Uterus (tissue), 4 donors: Measurements from ENCODE around the gene AVL9. TPM values are rescaled to one million over a fixed set of nuclear protein-coding genes. Genes with fewer than 3 reads are reported as not detected.
"Not testable (repeated sequence)": the region's sequence is repeated elsewhere in the genome, so short reads cannot be mapped to it uniquely, and the experiment has no call there.

Experiments
- DNase-seq, 2 donors: peaks; one replicate each; pipeline ENCODE4 v3.0.0-alpha.2; 2019 to 2020
- H3K27ac ChIP-seq, 2 donors: fragments of 200-600 bp; sonication (generic); 1 replicate in 1 of 2; 2 replicates in 1 of 2; pipeline ENCODE4 v1.5.1; 2016 to 2018
- H3K27me3 ChIP-seq, 2 donors: fragments of 200-600 bp; sonication (generic); one replicate each; pipeline ENCODE4 v1.5.1; 2018 to 2019; ENCODE audit warnings: control low read depth in 1 of 2
- H3K36me3 ChIP-seq, 2 donors: fragments of 200-600 bp; sonication (generic); one replicate each; pipeline ENCODE4 v1.5.1; 2019; ENCODE audit warnings: control low read depth in 1 of 2
- H3K4me1 ChIP-seq, 2 donors: fragments of 200-600 bp; sonication (generic); one replicate each; pipeline ENCODE4 v1.5.1; 2018 to 2019; ENCODE audit warnings: control low read depth in 1 of 2
- H3K4me3 ChIP-seq, 2 donors: fragments of 200-600 bp; sonication (generic); 1 replicate in 1 of 2; 2 replicates in 1 of 2; pipeline ENCODE4 v1.5.1; 2018 to 2019; ENCODE audit warnings: mild to moderate bottlenecking in 1 of 2
- H3K9me3 ChIP-seq, 2 donors: fragments of 200-600 bp; sonication (generic); one replicate each; pipeline ENCODE4 v1.5.1; 2019; ENCODE audit warnings: control low read depth in 1 of 2
- POLR2A ChIP-seq, 2 donors: fragments of 450-650 bp; IDR thresholded peaks; one replicate each; pipeline ENCODE4 v1.6.1; 2016; ENCODE audit warnings: antibody characterized with exemption in 2 of 2, mild to moderate bottlenecking in 1 of 2, moderate library complexity in 1 of 2
- intact Hi-C: fragments of 100-400 bp; cut with DNase I; formaldehyde crosslinking; loops from one replicate; pipeline ENCODE4 v1.15.1; 2023; ENCODE audit warnings: low total_unique reads
- total RNA-seq, 4 donors: library from RNA; depleted of rRNA in 3 of 4; stranded (reverse); fragments of >200 nt in 3 of 4; gene quantifications; one replicate each; pipeline versions ENCODE4 v1.1.0 to v1.2.4, GENCODE V29; 2014 to 2023
- TF ChIP-seq, protein P1 (sequence below), 4 experiments: fragments of 200-600 bp in 2 of 4; fragments of 450-650 bp in 2 of 4; sonication (generic) in 2 of 4; IDR thresholded peaks; one replicate each; pipeline ENCODE4 v1.5.1; 2016 to 2019; ENCODE audit warnings: antibody characterized with exemption in 4 of 4, mild to moderate bottlenecking in 2 of 4, moderate library complexity in 1 of 4
- donor health status: DM: yes; HTN: yes; CAD: no.

AVL9 gene
- total RNA-seq, 4 donors from 2014 or later = 34.7 to 50.0 (median 38.5) TPM

DNA sequence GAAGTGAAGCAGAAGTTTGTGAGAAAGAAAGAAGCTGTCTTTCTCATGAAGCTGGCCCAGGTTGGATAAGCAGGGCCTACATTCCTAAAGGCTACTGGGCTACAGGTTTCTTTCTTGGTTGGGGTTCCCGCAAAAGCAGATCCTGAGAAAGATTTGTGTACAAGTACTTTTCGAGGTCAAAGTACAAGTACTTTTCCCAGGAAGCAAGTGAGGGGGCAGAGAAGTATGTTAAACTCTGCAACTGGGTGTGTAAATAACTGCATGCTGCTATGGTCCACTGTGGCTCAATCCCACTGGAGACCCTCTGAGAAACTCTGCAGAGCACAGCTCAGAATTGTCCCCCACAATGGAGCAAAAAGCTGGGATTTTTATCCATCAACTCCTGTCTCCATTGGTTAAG, 33.8 kb upstream of the AVL9 start:
- H3K27me3 ChIP-seq = no peaks in the 10 kb centered on the region
- H3K36me3 ChIP-seq = no peaks in the 10 kb centered on the region
- H3K27ac ChIP-seq = no peak overlapping the region
- TF ChIP-seq, protein P1, sequence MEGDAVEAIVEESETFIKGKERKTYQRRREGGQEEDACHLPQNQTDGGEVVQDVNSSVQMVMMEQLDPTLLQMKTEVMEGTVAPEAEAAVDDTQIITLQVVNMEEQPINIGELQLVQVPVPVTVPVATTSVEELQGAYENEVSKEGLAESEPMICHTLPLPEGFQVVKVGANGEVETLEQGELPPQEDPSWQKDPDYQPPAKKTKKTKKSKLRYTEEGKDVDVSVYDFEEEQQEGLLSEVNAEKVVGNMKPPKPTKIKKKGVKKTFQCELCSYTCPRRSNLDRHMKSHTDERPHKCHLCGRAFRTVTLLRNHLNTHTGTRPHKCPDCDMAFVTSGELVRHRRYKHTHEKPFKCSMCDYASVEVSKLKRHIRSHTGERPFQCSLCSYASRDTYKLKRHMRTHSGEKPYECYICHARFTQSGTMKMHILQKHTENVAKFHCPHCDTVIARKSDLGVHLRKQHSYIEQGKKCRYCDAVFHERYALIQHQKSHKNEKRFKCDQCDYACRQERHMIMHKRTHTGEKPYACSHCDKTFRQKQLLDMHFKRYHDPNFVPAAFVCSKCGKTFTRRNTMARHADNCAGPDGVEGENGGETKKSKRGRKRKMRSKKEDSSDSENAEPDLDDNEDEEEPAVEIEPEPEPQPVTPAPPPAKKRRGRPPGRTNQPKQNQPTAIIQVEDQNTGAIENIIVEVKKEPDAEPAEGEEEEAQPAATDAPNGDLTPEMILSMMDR (IDR thresholded peaks at IDR 0.05) = no peak
- no peak for TF ChIP-seq POLR2A (IDR thresholded peaks at IDR 0.05)
- intact Hi-C loops = no loop called here
- H3K4me3 ChIP-seq = no peak overlapping the region
- DNase-seq = no peak
- no peaks in the 10 kb centered on the region for H3K4me1 ChIP-seq
- H3K9me3 ChIP-seq = no peaks in the 10 kb centered on the region

DNA sequence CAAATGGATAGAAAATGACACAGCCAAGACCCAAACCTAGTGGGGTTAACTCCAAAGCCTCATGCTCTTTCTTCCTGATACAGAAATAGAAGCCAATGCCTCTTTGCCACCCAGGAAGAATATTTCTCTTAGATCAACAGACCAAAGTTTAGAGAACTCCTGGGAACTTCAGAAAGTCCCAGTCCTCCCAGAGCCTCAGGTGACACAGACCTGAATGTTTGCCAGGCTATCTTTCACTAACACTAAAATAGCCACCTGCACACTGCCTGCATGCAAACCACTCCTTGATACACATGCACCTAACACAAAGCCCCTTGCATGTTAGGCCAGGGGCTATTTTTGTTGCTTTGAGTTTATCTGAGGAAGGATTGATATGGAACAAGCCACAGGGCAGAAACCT, 32.8 kb upstream of the AVL9 start:
- Histone ChIP-seq H3K4me3 (no peak overlapping the region), H3K9me3 (no peaks in the 10 kb centered on the region), H3K27me3 (no peaks in the 10 kb centered on the region), H3K4me1 (no peaks in the 10 kb centered on the region), H3K36me3 (no peaks in the 10 kb centered on the region), H3K27ac (no peak overlapping the region)
- no peak for DNase-seq
- intact Hi-C loops = no loop called here
- TF ChIP-seq, protein P1 (IDR thresholded peaks at IDR 0.05) = no peak
- TF ChIP-seq POLR2A (IDR thresholded peaks at IDR 0.05) = no peak

DNA sequence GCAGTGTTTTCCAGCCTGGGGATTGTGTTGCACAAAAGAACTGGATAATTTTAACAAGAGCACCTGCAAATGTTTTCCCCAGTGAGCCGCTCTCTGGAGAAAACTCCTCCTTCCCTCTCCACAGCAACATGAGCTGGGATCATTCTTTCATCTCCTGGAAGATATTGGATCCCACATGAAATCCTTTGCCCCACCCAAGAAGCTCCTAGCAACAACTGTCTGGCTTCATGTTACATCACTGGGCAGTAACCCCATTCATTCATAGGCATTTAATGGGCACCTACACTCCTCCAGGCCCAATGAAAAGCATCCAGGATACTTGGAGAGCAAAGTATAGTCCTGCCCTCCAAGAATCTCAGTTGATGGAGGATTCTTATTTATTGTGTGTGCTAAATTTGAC, 32.3 kb upstream of the AVL9 start:
- Histone ChIP-seq H3K4me3 (no peak overlapping the region), H3K9me3 (no peaks in the 10 kb centered on the region), H3K36me3 (no peaks in the 10 kb centered on the region), H3K27me3 (no peaks in the 10 kb centered on the region), H3K4me1 (no peaks in the 10 kb centered on the region), H3K27ac (no peak overlapping the region)
- TF ChIP-seq POLR2A (IDR thresholded peaks at IDR 0.05) = no peak
- TF ChIP-seq, protein P1 (IDR thresholded peaks at IDR 0.05) = no peak
- no peak for DNase-seq
- intact Hi-C loops = no loop called here

DNA sequence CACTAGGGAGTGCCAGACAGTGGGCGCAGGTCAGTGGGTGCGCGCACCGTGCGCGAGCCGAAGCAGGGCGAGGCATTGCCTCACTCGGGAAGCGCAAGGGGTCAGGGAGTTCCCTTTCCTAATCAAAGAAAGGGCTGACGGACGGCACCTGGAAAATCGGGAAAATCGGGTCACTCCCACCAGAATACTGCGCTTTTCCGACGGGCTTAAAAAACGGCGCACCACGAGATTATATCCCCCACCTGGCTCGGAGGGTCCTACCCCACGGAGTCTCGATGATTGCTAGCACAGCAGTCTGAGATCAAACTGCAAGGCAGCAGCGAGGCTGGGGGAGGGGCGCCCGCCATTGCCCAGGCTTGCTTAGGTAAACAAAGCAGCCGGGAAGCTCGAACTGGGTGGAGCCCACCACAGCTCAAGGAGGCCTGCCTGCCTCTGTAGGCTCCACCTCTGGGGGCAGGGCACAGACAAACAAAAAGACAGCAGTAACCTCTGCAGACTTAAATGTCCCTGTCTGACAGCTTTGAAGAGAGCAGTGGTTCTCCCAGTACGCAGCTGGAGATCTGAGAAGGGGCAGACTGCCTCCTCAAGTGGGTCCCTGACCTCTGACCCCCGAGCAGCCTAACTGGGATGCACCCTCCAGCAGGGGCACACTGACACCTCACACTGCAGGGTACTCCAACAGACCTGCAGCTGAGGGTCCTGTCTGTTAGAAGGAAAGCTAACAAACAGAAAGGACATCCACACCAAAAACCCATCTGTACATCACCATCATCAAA, 30.5 kb upstream of the AVL9 start:
- H3K27ac ChIP-seq, DNase-seq, H3K4me1 ChIP-seq, intact Hi-C loops, H3K36me3 ChIP-seq, H3K4me3 ChIP-seq, H3K9me3 ChIP-seq, H3K27me3 ChIP-seq: not testable (repeated sequence)

DNA sequence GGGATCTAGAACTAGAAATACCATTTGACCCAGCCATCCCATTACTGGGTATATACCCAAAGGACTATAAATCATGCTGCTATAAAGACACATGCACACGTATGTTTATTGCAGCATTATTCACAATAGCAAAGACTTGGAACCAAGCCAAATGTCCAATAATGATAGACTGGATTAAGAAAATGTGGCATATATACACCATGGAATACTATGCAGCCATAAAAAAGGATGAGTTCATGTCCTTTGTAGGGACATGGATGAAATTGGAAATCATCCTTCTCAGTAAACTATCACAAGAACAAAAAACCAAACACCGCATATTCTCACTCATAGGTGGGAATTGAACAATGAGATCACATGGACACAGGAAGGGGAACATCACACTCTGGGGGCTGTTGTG, 25.3 kb upstream of the AVL9 start:
- H3K4me3 ChIP-seq, H3K27me3 ChIP-seq, H3K27ac ChIP-seq, DNase-seq, H3K36me3 ChIP-seq, H3K4me1 ChIP-seq, intact Hi-C loops, H3K9me3 ChIP-seq: not testable (repeated sequence)

DNA sequence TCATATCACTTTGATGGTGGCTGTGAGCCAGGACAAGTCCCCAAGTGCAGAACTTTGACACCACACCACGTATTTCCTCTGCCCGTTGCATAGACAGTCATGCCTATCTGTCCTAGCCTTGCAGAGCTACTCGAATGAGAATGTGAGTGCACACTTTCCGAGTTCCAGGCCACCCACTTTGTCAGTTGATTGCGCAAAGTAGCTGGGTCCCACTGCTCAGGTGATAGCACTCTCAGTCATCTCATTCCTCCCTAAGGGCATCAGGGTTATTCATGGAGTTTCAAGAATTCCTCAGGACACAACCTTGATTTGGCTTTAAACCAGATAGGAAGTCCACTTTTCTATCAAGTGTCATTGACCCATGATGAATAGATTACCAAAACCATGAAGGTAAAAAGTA, 24.4 kb upstream of the AVL9 start:
- H3K9me3 ChIP-seq = no peaks in the 10 kb centered on the region
- H3K27ac ChIP-seq = no peak overlapping the region
- DNase-seq = no peak
- no peaks in the 10 kb centered on the region for H3K36me3 ChIP-seq
- no peaks in the 10 kb centered on the region for H3K27me3 ChIP-seq
- intact Hi-C loops = no loop called here
- TF ChIP-seq, protein P1 (IDR thresholded peaks at IDR 0.05) = no peak
- TF ChIP-seq POLR2A (IDR thresholded peaks at IDR 0.05) = no peak
- no peak overlapping the region for H3K4me3 ChIP-seq
- no peaks in the 10 kb centered on the region for H3K4me1 ChIP-seq
